ENCODE measurements around the gene S100PBP.

DNA sequence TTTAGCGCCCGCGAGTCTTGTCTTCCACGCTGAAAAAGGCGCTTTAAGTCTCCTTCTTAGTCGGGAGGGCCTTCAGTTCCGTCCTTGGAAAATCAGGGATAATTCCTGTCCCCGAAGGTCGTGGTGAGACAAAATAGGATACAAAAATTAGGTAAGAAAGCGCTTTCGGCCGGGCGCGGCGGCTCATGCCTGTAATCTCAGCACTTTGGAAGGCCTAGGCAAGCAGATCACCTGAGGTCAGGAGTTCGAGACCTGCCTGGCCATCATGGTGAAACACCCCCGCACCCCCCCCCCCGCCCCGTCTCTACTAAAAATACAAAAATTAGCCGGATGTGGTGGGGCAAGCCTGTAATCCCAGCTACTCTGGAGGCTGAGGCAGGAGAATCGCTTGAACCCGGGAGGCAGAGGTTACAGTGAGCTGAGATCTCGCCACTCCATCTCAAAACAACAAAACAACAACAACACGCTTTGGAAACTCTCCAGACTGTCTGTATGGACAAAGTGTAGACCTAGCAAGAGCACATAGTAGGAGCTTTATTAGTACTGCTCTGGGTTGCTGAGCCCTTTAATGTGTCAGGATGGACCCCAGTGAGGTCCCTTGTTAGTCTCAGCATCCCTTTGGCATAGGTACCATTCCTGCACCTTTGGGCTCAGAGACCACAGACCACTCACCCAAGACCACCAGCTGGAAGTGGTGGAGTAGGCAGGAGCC is 84.5 kb downstream of the S100PBP start:
- TF ChIP-seq BHLHE40 (IDR thresholded peaks at IDR 0.05; ENCODE audit: borderline replicate concordance): no peak
- no peak for TF ChIP-seq SP1 (IDR thresholded peaks at IDR 0.05)
